DOHH2 (cell line): ENCODE results near the gene ADAM30.
"Not testable (repeated sequence)": the region's sequence is repeated elsewhere in the genome, so short reads cannot be mapped to it uniquely, and the experiment has no call there.

ENCODE experiments used
- H3F3A ChIP-seq: fragments of 200-600 bp; sonication (generic), shearing (Covaris generic); 2 replicates; pipeline ENCODE4 v1.6.0; 2016; ENCODE audit warnings: antibody characterized with exemption, mild to moderate bottlenecking; ENCODE audit not compliant: control insufficient read depth, insufficient read depth
- H3K27ac ChIP-seq: fragments of 200-600 bp; sonication (generic); 2 replicates; pipeline ENCODE4 v1.5.1; 2014; ENCODE audit warnings: low read depth, mild to moderate bottlenecking, low read length, moderate library complexity
- H3K27me3 ChIP-seq: fragments of 200-600 bp; sonication (generic); 2 replicates; pipeline ENCODE4 v1.6.1; 2014; ENCODE audit warnings: mild to moderate bottlenecking, low read length, mixed read lengths; ENCODE audit not compliant: control insufficient read depth
- H3K36me3 ChIP-seq: fragments of 200-600 bp; sonication (generic); 2 replicates; pipeline ENCODE4 v1.6.1; 2014; ENCODE audit warnings: mild to moderate bottlenecking, low read length, moderate library complexity, mixed read lengths; ENCODE audit not compliant: control insufficient read depth
- H3K4me1 ChIP-seq: fragments of 200-600 bp; sonication (generic); 2 replicates; pipeline ENCODE4 v1.6.1; 2014; ENCODE audit warnings: mild to moderate bottlenecking, low read length, mixed read lengths; ENCODE audit not compliant: control insufficient read depth
- H3K4me2 ChIP-seq: fragments of 200-600 bp; sonication (generic); 2 replicates; pipeline ENCODE4 v1.6.0; 2014; ENCODE audit warnings: mild to moderate bottlenecking, low read length, moderate library complexity
- H3K4me3 ChIP-seq: fragments of 200-600 bp; sonication (generic); 2 replicates; pipeline ENCODE4 v1.5.1; 2014; ENCODE audit warnings: mild to moderate bottlenecking, low read length, mixed read lengths
- H3K79me2 ChIP-seq: fragments of 200-600 bp; sonication (generic); 2 replicates; pipeline ENCODE4 v1.6.1; 2014; ENCODE audit warnings: mild to moderate bottlenecking, low read length, mixed read lengths; ENCODE audit not compliant: control insufficient read depth
- H3K9me2 ChIP-seq: fragments of 200-600 bp; sonication (generic); replicated peaks from 2 replicates; pipeline ENCODE4 v1.6.1; 2014; ENCODE audit warnings: mild to moderate bottlenecking, low read length, mixed read lengths; ENCODE audit not compliant: control insufficient read depth
- H3K9me3 ChIP-seq: fragments of 200-600 bp; sonication (generic); 2 replicates; pipeline ENCODE4 v1.6.1; 2014; ENCODE audit warnings: antibody characterized with exemption, low read length, mixed read lengths; ENCODE audit not compliant: control insufficient read depth, insufficient read depth
- H4K20me1 ChIP-seq: fragments of 200-600 bp; sonication (generic); 2 replicates; pipeline ENCODE4 v1.6.0; 2014; ENCODE audit warnings: low read depth, mild to moderate bottlenecking, antibody characterized with exemption, low read length, moderate library complexity; ENCODE audit not compliant: control insufficient read depth, insufficient read depth
- EZH2phosphoT487 ChIP-seq: fragments of 200-600 bp; sonication (generic); IDR thresholded peaks from 2 replicates; pipeline ENCODE4 v1.6.1; 2017; ENCODE audit warnings: borderline replicate concordance, mild to moderate bottlenecking, antibody characterized with exemption, low read length, moderate library complexity, mixed read lengths
- TF ChIP-seq, protein P1 (sequence below): fragments of 200-600 bp; sonication (generic); IDR thresholded peaks from one replicate; pipeline ENCODE4 v1.5.1; 2014; ENCODE audit warnings: antibody characterized with exemption, mild to moderate bottlenecking, low read depth, low read length; ENCODE audit not compliant: poor library complexity, severe bottlenecking

The ADAM30 gene

DNA sequence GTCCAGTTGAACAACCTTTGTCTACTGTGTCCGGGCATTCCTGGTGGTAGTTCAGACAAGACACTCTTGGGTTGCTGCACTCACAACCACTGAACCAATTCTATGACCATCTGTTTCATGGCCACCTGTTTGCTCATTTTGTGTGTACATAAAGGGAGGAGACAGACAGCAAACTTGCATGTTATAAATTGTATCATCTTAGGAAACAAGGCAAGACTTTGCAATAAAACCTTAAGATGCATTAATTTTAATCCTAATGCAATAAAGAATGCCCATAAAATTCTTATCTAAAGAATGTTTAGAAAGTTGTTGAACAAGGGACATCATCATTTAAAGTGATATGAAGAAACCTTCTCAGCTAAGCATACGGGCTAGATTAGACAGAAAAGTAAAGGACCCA, 34.8 kb downstream of the ADAM30 start:
- Histone ChIP-seq H3K4me2 (no peak overlapping the region), H3K27ac (no peak overlapping the region), H3F3A (no peaks in the 10 kb centered on the region), H3K36me3 (no peaks in the 10 kb centered on the region), H3K9me2 (no peaks in the 10 kb centered on the region), H4K20me1 (no peaks in the 10 kb centered on the region), H3K79me2 (no peaks in the 10 kb centered on the region), H3K4me3 (no peak overlapping the region), H3K27me3 (peaks cover 3% of the 10 kb centered on the region; the same call in 1 of the 2 replicates), H3K9me3 (no peaks in the 10 kb centered on the region), H3K4me1 (no peaks in the 10 kb centered on the region)
- no peak for TF ChIP-seq EZH2phosphoT487
- TF ChIP-seq, protein P1, sequence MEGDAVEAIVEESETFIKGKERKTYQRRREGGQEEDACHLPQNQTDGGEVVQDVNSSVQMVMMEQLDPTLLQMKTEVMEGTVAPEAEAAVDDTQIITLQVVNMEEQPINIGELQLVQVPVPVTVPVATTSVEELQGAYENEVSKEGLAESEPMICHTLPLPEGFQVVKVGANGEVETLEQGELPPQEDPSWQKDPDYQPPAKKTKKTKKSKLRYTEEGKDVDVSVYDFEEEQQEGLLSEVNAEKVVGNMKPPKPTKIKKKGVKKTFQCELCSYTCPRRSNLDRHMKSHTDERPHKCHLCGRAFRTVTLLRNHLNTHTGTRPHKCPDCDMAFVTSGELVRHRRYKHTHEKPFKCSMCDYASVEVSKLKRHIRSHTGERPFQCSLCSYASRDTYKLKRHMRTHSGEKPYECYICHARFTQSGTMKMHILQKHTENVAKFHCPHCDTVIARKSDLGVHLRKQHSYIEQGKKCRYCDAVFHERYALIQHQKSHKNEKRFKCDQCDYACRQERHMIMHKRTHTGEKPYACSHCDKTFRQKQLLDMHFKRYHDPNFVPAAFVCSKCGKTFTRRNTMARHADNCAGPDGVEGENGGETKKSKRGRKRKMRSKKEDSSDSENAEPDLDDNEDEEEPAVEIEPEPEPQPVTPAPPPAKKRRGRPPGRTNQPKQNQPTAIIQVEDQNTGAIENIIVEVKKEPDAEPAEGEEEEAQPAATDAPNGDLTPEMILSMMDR, result no peak

DNA sequence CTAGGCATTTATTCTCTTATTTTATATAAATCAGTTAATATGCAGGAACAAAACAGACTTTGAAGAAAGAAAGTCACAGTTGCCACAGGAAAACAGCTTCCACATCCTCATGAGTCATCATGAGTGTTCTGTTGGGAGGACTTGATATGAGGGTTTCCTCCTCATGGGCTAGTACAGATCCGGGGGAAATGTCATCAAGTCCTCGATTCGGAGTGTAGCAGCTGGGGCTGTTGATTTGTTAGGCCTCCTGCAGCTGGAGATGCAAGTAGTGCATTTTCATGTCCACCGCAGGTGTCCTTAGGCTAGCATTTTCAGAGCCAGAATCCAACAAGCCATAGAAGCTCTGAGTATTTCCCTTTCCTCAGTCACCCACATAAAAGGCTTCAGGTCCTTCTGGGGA, 36.7 kb downstream of the ADAM30 start:
- Histone ChIP-seq H3K79me2 (no peaks in the 10 kb centered on the region), H3K27ac (no peak overlapping the region), H3K9me2 (no peaks in the 10 kb centered on the region), H3K36me3 (no peaks in the 10 kb centered on the region), H3F3A (no peaks in the 10 kb centered on the region), H3K27me3 (no peaks in the 10 kb centered on the region), H4K20me1 (no peaks in the 10 kb centered on the region), H3K9me3 (no peaks in the 10 kb centered on the region), H3K4me2 (no peak overlapping the region), H3K4me3 (no peak overlapping the region), H3K4me1 (no peaks in the 10 kb centered on the region)
- TF ChIP-seq, protein P1, result no peak
- TF ChIP-seq EZH2phosphoT487, result no peak

DNA sequence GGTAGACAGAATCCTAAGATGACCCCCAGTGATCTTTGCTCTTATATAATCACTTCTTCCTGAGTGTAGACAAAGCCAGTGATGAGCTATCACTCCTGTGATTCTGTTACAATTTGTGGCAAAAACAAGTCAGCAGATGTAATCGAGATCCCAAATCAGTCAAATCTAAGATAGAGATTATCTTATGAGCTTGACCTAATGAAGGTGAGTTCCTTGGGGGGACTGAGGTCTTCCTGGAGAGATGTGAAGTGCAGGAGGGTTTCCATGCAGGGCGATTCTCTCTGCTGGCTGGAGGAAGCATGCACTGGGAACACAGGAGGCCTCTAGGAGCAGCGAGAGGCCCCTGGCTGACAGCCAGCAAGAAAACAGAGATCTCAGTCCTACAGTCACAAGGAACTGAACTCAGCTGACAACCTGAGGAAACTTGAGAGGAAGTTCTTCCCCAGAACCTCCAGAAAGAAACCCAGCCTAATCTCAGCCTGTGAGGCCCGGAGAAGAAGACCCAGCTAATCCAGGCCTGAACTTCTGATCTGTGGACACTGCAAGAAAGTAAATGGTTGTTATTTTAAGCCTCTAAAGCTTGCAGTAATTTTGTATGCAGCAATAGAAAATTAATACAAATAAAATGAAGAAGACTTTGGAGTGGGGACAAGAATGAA, 37.6 kb downstream of the ADAM30 start:
- H3K79me2 ChIP-seq, H3K27me3 ChIP-seq, H3K27ac ChIP-seq, H3K36me3 ChIP-seq, H3K4me2 ChIP-seq, H3F3A ChIP-seq, H3K4me1 ChIP-seq, H3K9me3 ChIP-seq, H4K20me1 ChIP-seq, H3K9me2 ChIP-seq, H3K4me3 ChIP-seq: not testable (repeated sequence)

DNA sequence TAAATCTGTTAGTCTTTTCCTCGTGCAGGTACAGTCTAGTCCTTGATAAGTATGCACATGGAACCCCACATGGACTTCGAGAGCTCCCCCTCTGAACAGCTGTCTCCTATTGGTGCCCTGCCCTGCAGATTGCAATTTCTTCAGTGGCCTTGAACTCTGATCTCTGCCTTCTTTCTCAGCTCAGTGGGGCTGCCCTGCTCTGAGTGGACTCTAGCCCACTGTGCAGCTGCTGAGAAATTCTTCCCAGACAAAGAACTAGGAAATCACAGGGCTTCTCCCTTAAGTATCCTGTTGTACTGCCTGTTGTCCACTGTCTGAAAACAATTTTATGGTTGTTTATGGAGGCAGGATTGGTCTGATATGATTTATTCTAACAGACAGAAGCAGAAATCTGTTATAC, 38.2 kb downstream of the ADAM30 start:
- Histone ChIP-seq H3K4me3 (no peak overlapping the region), H3K9me2 (no peaks in the 10 kb centered on the region), H3K27me3 (no peaks in the 10 kb centered on the region), H3F3A (no peaks in the 10 kb centered on the region), H3K4me2 (no peak overlapping the region), H3K9me3 (no peaks in the 10 kb centered on the region), H3K79me2 (no peaks in the 10 kb centered on the region), H3K27ac (no peak overlapping the region), H3K4me1 (no peaks in the 10 kb centered on the region), H4K20me1 (no peaks in the 10 kb centered on the region), H3K36me3 (no peaks in the 10 kb centered on the region)
- TF ChIP-seq EZH2phosphoT487, result no peak
- TF ChIP-seq, protein P1, result no peak
